GM23248 (cell line): ENCODE data around the gene ABLIM2. TPM values are rescaled to one million over a fixed set of nuclear protein-coding genes. Genes with fewer than 3 reads are reported as not detected.
A peak's percentile ranks its signal among the peaks of the same experiment; 100 is the strongest.

Experiments
- DNase-seq: peaks from one replicate; pipeline ENCODE4 v3.0.0-alpha.2; 2015
- H2AFZ ChIP-seq: fragments of 200-600 bp; sonication (generic); 2 replicates; pipeline ENCODE4 v1.6.1; 2016; ENCODE audit warnings: antibody characterized with exemption
- H3F3A ChIP-seq: fragments of 200-600 bp; sonication (generic); 2 replicates; pipeline ENCODE4 v1.6.1; 2016; ENCODE audit warnings: mild to moderate bottlenecking, antibody characterized with exemption, mixed run types; ENCODE audit not compliant: insufficient read depth
- H3K27ac ChIP-seq: fragments of 200-600 bp; sonication (generic); 2 replicates; pipeline ENCODE4 v1.5.1; 2016; ENCODE audit warnings: mild to moderate bottlenecking
- H3K27me3 ChIP-seq: fragments of 200-600 bp; sonication (generic); replicated peaks from 2 replicates; pipeline ENCODE4 v1.6.1; 2016; ENCODE audit warnings: mild to moderate bottlenecking; ENCODE audit not compliant: insufficient read depth
- H3K36me3 ChIP-seq: fragments of 200-600 bp; sonication (generic); 2 replicates; pipeline ENCODE4 v1.6.1; 2016; ENCODE audit warnings: low read depth, mild to moderate bottlenecking
- H3K4me1 ChIP-seq: fragments of 200-600 bp; sonication (generic); 2 replicates; pipeline ENCODE4 v1.6.1; 2016; ENCODE audit warnings: mild to moderate bottlenecking; ENCODE audit not compliant: insufficient read depth
- H3K4me2 ChIP-seq: fragments of 200-600 bp; sonication (generic); one replicate; pipeline ENCODE4 v1.6.1; 2016; ENCODE audit warnings: mild to moderate bottlenecking; ENCODE audit not compliant: unreplicated experiment
- H3K4me3 ChIP-seq: fragments of 200-600 bp; sonication (generic); 2 replicates; pipeline ENCODE4 v1.5.1; 2016; ENCODE audit warnings: mild to moderate bottlenecking
- H3K79me2 ChIP-seq: fragments of 200-600 bp; sonication (generic); 2 replicates; pipeline ENCODE4 v1.6.1; 2016; ENCODE audit warnings: mild to moderate bottlenecking; ENCODE audit not compliant: insufficient read depth
- H3K9ac ChIP-seq: fragments of 200-600 bp; sonication (generic); 2 replicates; pipeline ENCODE4 v1.6.1; 2016; ENCODE audit warnings: mild to moderate bottlenecking
- H3K9me2 ChIP-seq: fragments of 200-600 bp; sonication (generic); 2 replicates; pipeline ENCODE4 v1.6.1; 2016; ENCODE audit warnings: mixed run types, mild to moderate bottlenecking, moderate library complexity; ENCODE audit not compliant: insufficient read depth
- H3K9me3 ChIP-seq: fragments of 200-600 bp; sonication (generic); one replicate; pipeline ENCODE4 v1.6.1; 2017; ENCODE audit warnings: low read depth
- H4K20me1 ChIP-seq: fragments of 200-600 bp; sonication (generic); 2 replicates; pipeline ENCODE4 v1.6.0; 2016; ENCODE audit not compliant: insufficient read depth
- EZH2 ChIP-seq: fragments of 200-600 bp; sonication (generic); IDR thresholded peaks from 2 replicates; pipeline ENCODE4 v1.6.1; 2018; ENCODE audit warnings: antibody characterized with exemption, mild to moderate bottlenecking; ENCODE audit not compliant: insufficient read depth, poor library complexity, severe bottlenecking
- EZH2phosphoT487 ChIP-seq: fragments of 200-600 bp; sonication (generic); IDR thresholded peaks from 2 replicates; pipeline ENCODE4 v1.6.1; 2018; ENCODE audit warnings: antibody characterized with exemption, moderate library complexity, mild to moderate bottlenecking, low read depth; ENCODE audit not compliant: insufficient read depth
- WGBS, 2 experiments: methylation state at CpG; one replicate each; pipeline ENCODE4 v1.1.6; 2015 to 2017; ENCODE audit warnings: low lambda C conversion rate in 2 of 2, low coverage in 1 of 2; ENCODE audit errors: missing lambda C conversion rate in 2 of 2; 5-methylcytosine and 5-hydroxymethylcytosine counted together
- in situ Hi-C: fragments of 300-500 bp; cut with MboI; formaldehyde crosslinking; loops from 2 replicates; pipeline ENCODE4 v1.15.0; 2020
- polyA plus RNA-seq: library from polyadenylated mRNA; unstranded; fragments of >200 nt; fragmentation: Nextera tagmentation; extraction: Ambion mirVana; gene quantifications from 2 replicates; pipeline ENCODE4 v1.2.1, GENCODE V29; 2016
- total RNA-seq: library from RNA; depleted of rRNA; stranded (reverse); fragments of >200 nt; shearing (Covaris generic); gene quantifications from 2 replicates; pipeline ENCODE4 v1.2.3, GENCODE V29; 2014

Gene ABLIM2
- total and polyA plus RNA-seq, 2 experiments from 2014 or later: not detected

GRCh38 chr4:8050555-8051206 is 107.9 kb downstream of the ABLIM2 start:
- Histone ChIP-seq H2AFZ (no peak overlapping the region), H3K36me3 (no peaks in the 10 kb centered on the region), H3K4me2 (no peak overlapping the region), H3K4me3 (no peak overlapping the region), H3K9me2 (no peaks in the 10 kb centered on the region), H3K9me3 (no peaks in the 10 kb centered on the region), H3K9ac (no peak overlapping the region), H4K20me1 (no peaks in the 10 kb centered on the region), H3K79me2 (no peaks in the 10 kb centered on the region), H3K4me1 (no peaks in the 10 kb centered on the region), H3F3A (no peaks in the 10 kb centered on the region), H3K27ac (no peak overlapping the region), H3K27me3 (peaks cover 19% of the 10 kb centered on the region)
- TF ChIP-seq EZH2phosphoT487 (no peak), EZH2 (peak; percentile 7)
- WGBS, 2 experiments: 28 to 37% methylated on average over 24 to 27 of the region's 28 CpGs
- in situ Hi-C loops: no loop called here
- DNase-seq: peak; percentile 21

GRCh38 chr4:8050180-8050554 is 108.4 kb downstream of the ABLIM2 start:
- in situ Hi-C loops: no loop called here
- H4K20me1 ChIP-seq: no peaks in the 10 kb centered on the region
- 61 to 67% methylated on average over 4 of the region's 4 CpGs for WGBS, 2 experiments
- no peak overlapping the region for H3K27ac ChIP-seq
- TF ChIP-seq EZH2: peak; percentile 19
- TF ChIP-seq EZH2phosphoT487: no peak
- no peak overlapping the region for H2AFZ ChIP-seq
- H3K4me1 ChIP-seq: no peaks in the 10 kb centered on the region
- no peak for DNase-seq
- H3K4me3 ChIP-seq: no peak overlapping the region
- no peaks in the 10 kb centered on the region for H3K9me2 ChIP-seq
- H3F3A ChIP-seq: no peaks in the 10 kb centered on the region
- H3K9ac ChIP-seq: no peak overlapping the region
- no peaks in the 10 kb centered on the region for H3K9me3 ChIP-seq
- H3K4me2 ChIP-seq: no peak overlapping the region
- H3K79me2 ChIP-seq: no peaks in the 10 kb centered on the region
- H3K27me3 ChIP-seq: peaks cover 24% of the 10 kb centered on the region
- no peaks in the 10 kb centered on the region for H3K36me3 ChIP-seq

GRCh38 chr4:8048856-8049676 is 109.5 kb downstream of the ABLIM2 start:
- H3K9ac ChIP-seq: no peak overlapping the region
- no peak for DNase-seq
- 55 to 57% methylated on average over 18 of the region's 18 CpGs for WGBS, 2 experiments
- H3K27me3 ChIP-seq: peaks cover 33% of the 10 kb centered on the region
- in situ Hi-C loops: no loop called here
- H3K4me1 ChIP-seq: no peaks in the 10 kb centered on the region
- H3K4me3 ChIP-seq: no peak overlapping the region
- no peaks in the 10 kb centered on the region for H3K9me2 ChIP-seq
- no peak overlapping the region for H3K4me2 ChIP-seq
- no peaks in the 10 kb centered on the region for H3K79me2 ChIP-seq
- TF ChIP-seq EZH2phosphoT487 (no peak), EZH2 (no peak)
- H4K20me1 ChIP-seq: no peaks in the 10 kb centered on the region
- no peak overlapping the region for H2AFZ ChIP-seq
- no peaks in the 10 kb centered on the region for H3K36me3 ChIP-seq
- no peaks in the 10 kb centered on the region for H3K9me3 ChIP-seq
- no peak overlapping the region for H3K27ac ChIP-seq
- H3F3A ChIP-seq: no peaks in the 10 kb centered on the region

GRCh38 chr4:8047837-8048678 is 110.6 kb downstream of the ABLIM2 start:
- H4K20me1 ChIP-seq: no peaks in the 10 kb centered on the region
- TF ChIP-seq EZH2: no peak
- no peak for TF ChIP-seq EZH2phosphoT487
- no peaks in the 10 kb centered on the region for H3K79me2 ChIP-seq
- no peak overlapping the region for H3K4me3 ChIP-seq
- H3K9me3 ChIP-seq: no peaks in the 10 kb centered on the region
- H3K9me2 ChIP-seq: no peaks in the 10 kb centered on the region
- DNase-seq: peak; percentile 24
- no peak overlapping the region for H2AFZ ChIP-seq
- WGBS, 2 experiments: 60% methylated on average over 21 of the region's 21 CpGs
- H3K36me3 ChIP-seq: no peaks in the 10 kb centered on the region
- peaks cover 35% of the 10 kb centered on the region for H3K27me3 ChIP-seq
- no peaks in the 10 kb centered on the region for H3K4me1 ChIP-seq
- no peak overlapping the region for H3K9ac ChIP-seq
- in situ Hi-C loops: no loop called here
- no peaks in the 10 kb centered on the region for H3F3A ChIP-seq
- H3K4me2 ChIP-seq: no peak overlapping the region
- H3K27ac ChIP-seq: no peak overlapping the region
